Chondrocyte (in vitro differentiated cells): Measurements from ENCODE around the gene GGT6. TPM values are rescaled to one million over a fixed set of nuclear protein-coding genes. Genes with fewer than 3 reads are reported as not detected.

Experiments used
- DNase-seq: peaks from one replicate; pipeline ENCODE4 v3.0.0; 2021; ENCODE audit warnings: mixed read lengths, low spot score
- H3K27ac Mint-ChIP-seq: one replicate; pipeline ENCODE4 v1.8.0; 2021; ENCODE audit warnings: mild to moderate bottlenecking, moderate library complexity, mixed read lengths; ENCODE audit not compliant: unreplicated experiment
- H3K27me3 Mint-ChIP-seq: 2 replicates; pipeline ENCODE4 v1.8.0; 2021; ENCODE audit warnings: low read depth, mixed read lengths
- H3K36me3 Mint-ChIP-seq: 2 replicates; pipeline ENCODE4 v1.8.0; 2021; ENCODE audit warnings: low read depth, mixed read lengths
- H3K4me1 Mint-ChIP-seq: 2 replicates; pipeline ENCODE4 v1.8.0; 2021; ENCODE audit warnings: low read depth, mild to moderate bottlenecking, mixed read lengths
- H3K4me3 Mint-ChIP-seq: one replicate; pipeline ENCODE4 v1.8.0; 2021; ENCODE audit warnings: mild to moderate bottlenecking, moderate library complexity, mixed read lengths; ENCODE audit not compliant: unreplicated experiment
- H3K9me3 Mint-ChIP-seq: 2 replicates; pipeline ENCODE4 v1.8.0; 2021; ENCODE audit warnings: low read depth, mixed read lengths
- CTCF ChIP-seq: fragments of 200-600 bp; sonication (generic); IDR thresholded peaks from 2 replicates; pipeline ENCODE4 v1.5.0; 2021; ENCODE audit warnings: antibody characterized with exemption, mild to moderate bottlenecking, moderate library complexity
- total RNA-seq: library from RNA; stranded (reverse); gene quantifications from 3 replicates; pipeline ENCODE4 v1.2.1, GENCODE V29; 2021

The GGT6 gene
- total RNA-seq, 1 donor from 2014 or later, result not detected

- Mint-ChIP-seq H3K4me3 (no peak overlapping the region), H3K27ac (no peak overlapping the region), H3K4me1 (no peaks in the 10 kb centered on the region), H3K9me3 (no peaks in the 10 kb centered on the region), H3K36me3 (no peaks in the 10 kb centered on the region), H3K27me3 (peaks cover 3% of the 10 kb centered on the region)
- DNase-seq, result no peak
- no peak for TF ChIP-seq CTCF
Observed at GRCh38 chr17:4532860-4533522, 27.4 kb downstream of the GGT6 start.

- DNase-seq, result no peak
- no peaks in the 10 kb centered on the region for H3K36me3 Mint-ChIP-seq
- H3K4me1 Mint-ChIP-seq, result no peaks in the 10 kb centered on the region
- no peak overlapping the region for H3K27ac Mint-ChIP-seq
- TF ChIP-seq CTCF, result no peak
- no peaks in the 10 kb centered on the region for H3K9me3 Mint-ChIP-seq
- no peak overlapping the region for H3K4me3 Mint-ChIP-seq
- peaks cover 3% of the 10 kb centered on the region for H3K27me3 Mint-ChIP-seq
Observed at GRCh38 chr17:4531988-4532736, 28.2 kb downstream of the GGT6 start.

GRCh38 chr17:4530799-4531730, 29.3 kb downstream of the GGT6 start:
- no peak for DNase-seq
- no peak for TF ChIP-seq CTCF
- H3K9me3 Mint-ChIP-seq, result no peaks in the 10 kb centered on the region
- no peak overlapping the region for H3K4me3 Mint-ChIP-seq
- H3K36me3 Mint-ChIP-seq, result no peaks in the 10 kb centered on the region
- H3K4me1 Mint-ChIP-seq, result no peaks in the 10 kb centered on the region
- H3K27ac Mint-ChIP-seq, result no peak overlapping the region
- peaks cover 3% of the 10 kb centered on the region for H3K27me3 Mint-ChIP-seq

GRCh38 chr17:4529533-4530152, 30.7 kb downstream of the GGT6 start:
- H3K9me3 Mint-ChIP-seq, result no peaks in the 10 kb centered on the region
- peaks cover 6% of the 10 kb centered on the region for H3K27me3 Mint-ChIP-seq
- no peaks in the 10 kb centered on the region for H3K36me3 Mint-ChIP-seq
- no peaks in the 10 kb centered on the region for H3K4me1 Mint-ChIP-seq
- TF ChIP-seq CTCF, result no peak
- no peak overlapping the region for H3K4me3 Mint-ChIP-seq
- H3K27ac Mint-ChIP-seq, result no peak overlapping the region
- DNase-seq, result no peak
